Activated CD4-positive, alpha-beta T cell treated with anti-CD3 and anti-CD28 coated beads for 1 hour (primary cell): ENCODE measurements around the gene CIT.
"Not testable (repeated sequence)": the region's sequence is repeated elsewhere in the genome, so short reads cannot be mapped to it uniquely, and the experiment has no call there.

Source experiments
- DNase-seq: peaks from one replicate; pipeline ENCODE4 v3.0.0-alpha.2; 2020

Gene CIT

GRCh38 chr12:119673634-119674033, 203.5 kb downstream of the CIT start:
- no peak for DNase-seq

DNA sequence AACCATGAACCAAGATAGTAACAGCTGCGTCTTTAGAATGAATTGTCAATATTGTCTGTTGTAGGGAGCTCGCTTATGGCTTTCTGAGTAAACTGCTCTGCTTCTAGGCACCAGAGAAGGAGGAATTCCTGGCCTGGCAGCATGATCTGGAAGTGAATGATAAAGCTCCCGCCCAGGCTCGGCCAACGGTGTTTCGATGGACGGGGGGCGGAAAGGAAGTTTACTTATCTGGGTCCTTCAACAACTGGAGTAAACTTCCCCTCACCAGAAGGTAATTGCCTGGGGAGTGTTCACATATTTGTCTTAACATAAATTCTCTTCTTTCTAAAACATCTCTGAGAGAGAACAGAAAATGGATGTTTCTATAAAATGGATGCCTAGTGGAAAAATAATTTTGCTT, 204.9 kb downstream of the CIT start:
- no peak for DNase-seq

DNA sequence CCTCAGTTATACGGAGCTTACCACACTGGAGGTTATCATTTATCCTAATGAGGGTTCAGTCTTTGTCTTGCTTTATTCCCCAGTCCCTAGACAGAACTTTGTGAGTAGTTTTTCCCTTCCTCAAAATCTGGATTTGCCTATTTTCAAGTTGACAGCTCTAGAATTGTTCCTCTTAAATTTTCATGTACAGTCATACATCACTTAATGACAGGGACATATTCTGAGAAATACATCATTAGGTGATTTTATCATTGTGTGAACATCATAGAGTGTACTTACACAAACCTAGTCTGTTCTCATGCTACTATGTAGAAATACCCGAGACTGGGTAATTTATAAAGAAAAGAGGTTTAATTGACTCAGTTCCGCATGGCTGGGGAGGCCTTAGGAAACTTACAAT, 206.1 kb downstream of the CIT start:
- DNase-seq, result no peak

DNA sequence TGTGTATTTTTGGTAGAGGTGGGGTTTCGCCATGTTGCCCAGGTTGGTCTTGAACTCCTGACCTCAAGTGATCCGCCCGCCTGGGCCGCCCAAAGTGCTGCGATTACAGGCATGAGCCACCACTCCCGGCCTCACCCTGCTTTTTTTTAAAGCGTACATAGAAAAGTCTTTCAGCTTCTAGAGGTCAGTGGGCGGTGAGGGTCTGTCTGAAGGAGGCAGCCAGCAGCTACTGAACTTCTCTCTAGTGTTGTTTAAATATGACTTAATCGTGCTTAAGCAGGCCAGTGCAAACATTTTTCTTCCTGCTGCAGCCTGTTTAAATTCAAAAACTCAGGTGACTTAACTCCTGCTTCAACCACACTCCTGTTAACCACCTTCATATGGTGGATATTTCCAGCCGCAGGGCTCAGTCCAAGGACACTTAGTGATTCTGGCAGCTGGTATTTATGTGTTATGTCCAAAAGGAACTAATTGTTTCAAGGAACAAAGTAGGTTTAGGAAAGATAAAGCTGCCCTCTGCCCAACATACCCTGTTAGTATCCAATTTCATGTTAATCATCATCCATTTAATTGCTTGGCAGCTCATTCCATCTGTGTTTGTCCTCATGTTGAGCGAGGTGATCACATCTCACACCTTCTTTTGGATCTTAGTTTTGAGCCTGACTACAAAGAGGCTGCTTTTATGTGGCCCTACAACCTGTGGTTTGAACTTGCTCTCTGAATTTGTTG, 207.2 kb downstream of the CIT start:
- DNase-seq, result no peak

DNA sequence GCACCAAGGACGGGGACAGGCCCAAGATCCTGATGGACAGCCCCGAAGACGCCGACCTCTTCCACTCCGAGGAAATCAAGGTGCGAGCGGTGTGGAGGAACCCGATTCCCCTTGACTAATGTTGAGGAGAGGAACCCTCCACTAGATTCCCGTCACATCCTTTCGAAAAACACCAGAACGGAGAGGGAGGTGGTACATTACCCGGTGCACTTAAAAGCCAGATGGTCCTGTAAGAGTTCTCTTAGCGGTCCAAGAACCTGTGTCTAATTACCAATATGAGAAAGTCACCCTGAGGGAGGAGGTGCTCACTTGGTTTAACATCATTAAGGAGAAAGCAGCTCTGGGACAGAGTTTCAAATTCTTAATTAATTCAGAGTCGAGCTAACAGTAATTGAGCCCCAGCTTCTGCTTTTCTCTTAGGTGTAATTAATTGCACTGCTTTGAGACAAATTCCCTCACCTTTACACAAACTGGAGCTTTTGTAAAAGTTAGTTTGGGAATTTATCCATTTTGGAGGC, 208.7 kb downstream of the CIT start:
- no peak for DNase-seq

- DNase-seq, result peak; percentile 92
Measured at GRCh38 chr12:119667577-119668323, 209.4 kb downstream of the CIT start, which contains the start of gene PRKAB1. PRKAB1 (plus strand) TSS chr12:119668133; CDS start chr12:119668245, 112 bp downstream.

GRCh38 chr12:119666900-119667576, 210.1 kb downstream of the CIT start:
- DNase-seq, result no peak

GRCh38 chr12:119666226-119666795, 210.8 kb downstream of the CIT start:
- no peak for DNase-seq

DNA sequence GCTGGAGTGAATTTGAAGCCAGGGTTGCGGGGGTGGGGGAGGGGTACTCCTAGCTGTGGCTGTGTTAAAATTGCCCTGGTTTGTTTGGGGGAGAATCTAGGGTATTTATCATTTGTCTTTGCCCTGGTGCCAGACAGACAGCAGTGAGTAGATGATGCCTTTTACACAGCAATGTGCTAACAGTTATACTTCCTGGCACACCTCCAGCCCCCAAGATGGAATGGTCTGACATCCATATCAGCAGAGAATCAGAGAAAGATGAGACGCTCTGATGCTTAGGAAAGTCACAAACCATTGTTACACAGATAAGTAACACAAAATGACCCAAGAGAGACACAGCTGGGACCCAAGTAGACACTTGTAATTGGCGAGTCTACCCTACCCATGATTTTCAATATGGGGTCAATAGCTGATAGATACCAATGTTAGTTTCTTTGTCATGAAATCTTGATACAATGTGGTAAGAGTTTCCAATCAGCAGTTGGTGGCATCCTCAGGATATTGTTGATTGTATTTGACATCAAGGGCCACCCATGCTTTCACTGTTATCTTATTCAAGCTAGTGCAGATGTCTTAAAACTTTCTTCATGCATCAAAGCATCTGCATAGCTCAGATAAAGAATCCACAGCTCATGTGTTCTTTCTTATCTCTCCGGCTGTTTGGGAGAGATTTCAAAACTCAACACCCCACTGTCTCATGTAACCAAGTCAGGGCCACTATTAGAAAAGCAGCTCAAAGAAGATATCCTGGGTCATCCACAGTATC, 211.8 kb downstream of the CIT start:
- no peak for DNase-seq

- DNase-seq, result no peak
Measured at GRCh38 chr12:119664642-119665041, 212.5 kb downstream of the CIT start.

GRCh38 chr12:119661882-119662281, 215.2 kb downstream of the CIT start:
- no peak for DNase-seq

DNA sequence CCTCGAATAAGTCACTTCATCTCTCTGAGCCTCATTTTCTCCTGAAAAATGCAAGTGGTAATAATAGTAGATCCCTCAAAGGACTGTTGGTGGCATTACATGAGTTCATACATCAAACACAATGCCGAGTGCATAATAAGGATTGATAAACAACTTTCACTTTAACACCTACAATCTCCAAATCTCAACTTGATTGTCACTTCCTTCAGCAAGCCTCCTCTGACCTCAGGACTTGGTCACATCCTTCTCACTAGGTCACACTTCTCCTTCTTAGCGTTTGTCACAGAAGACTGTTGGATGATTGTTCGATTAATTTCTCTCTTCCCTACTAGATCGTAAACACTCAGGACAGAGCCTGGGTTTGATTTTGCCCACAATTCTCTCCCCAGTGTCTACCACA, 217.0 kb downstream of the CIT start:
- DNase-seq, result no peak

DNA sequence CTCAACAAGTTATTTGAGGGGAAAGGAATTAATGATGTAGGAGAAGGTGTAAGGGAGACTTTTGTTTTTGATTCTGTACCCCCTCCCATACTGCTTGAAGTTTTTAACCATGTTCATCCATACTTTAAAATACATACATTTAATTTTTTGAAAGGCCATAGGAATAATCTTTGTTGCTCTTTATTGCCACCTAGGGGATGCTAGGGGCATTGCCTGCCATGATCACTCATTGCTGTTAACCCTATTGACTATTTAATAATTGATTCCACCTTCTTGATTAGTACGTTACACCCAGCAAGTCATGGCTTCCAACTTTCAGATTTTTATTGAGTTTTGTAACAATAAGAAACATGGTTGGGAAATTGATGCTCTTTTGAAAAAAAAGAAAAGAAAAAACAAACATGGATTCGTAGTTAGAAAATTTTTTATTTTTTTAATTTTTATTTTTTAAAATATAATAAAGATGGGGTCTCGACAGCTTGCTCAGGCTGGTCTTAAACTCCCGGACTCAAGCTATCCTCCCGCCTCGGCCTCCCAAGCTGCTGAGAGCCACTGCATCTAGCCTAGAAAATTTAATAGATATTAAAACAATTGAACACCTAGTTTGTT, 217.7 kb downstream of the CIT start:
- no peak for DNase-seq

DNA sequence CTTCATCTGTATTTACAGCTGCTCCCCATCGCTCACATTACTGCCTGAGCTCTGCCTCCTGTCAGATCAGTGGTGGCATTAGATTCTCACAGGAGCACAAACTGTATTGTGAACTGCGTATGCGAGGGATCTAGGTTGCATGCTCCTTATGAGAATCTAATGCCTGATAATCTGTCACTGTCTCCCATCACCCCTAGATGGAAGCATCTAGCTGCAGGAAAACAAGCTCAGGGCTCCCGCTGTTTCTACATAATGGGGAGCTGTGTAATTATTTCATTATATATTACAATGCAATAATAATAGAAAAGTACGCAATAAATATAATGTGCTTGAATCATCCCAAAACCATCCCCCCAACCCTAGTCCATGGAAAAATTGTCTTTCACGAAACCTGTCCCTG, 219.0 kb downstream of the CIT start:
- not testable (repeated sequence) for DNase-seq

GRCh38 chr12:119657001-119657400, 220.1 kb downstream of the CIT start:
- not testable (repeated sequence) for DNase-seq

DNA sequence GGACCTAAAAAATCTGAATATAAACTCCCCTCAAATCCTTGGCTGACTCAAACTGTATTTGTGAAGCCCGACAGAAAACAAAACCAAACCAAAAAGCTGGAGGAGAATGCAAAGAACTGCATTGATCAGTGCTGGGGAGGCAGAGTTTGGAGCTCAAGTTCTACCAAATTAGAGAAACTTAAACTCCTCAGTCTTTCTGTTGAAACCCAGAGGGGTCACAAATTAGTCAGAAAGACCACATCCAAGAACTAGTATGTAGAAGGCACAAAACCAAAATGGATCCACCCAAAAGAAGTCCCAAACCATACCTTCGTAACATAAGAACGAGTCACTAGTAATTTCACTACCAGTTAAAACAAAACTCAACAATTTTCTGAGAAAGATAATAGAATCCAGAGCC, 224.5 kb downstream of the CIT start:
- no peak for DNase-seq

GRCh38 chr12:119649202-119649808, 227.8 kb downstream of the CIT start:
- no peak for DNase-seq

- no peak for DNase-seq
Measured at GRCh38 chr12:119645535-119646059, 231.5 kb downstream of the CIT start.

DNA sequence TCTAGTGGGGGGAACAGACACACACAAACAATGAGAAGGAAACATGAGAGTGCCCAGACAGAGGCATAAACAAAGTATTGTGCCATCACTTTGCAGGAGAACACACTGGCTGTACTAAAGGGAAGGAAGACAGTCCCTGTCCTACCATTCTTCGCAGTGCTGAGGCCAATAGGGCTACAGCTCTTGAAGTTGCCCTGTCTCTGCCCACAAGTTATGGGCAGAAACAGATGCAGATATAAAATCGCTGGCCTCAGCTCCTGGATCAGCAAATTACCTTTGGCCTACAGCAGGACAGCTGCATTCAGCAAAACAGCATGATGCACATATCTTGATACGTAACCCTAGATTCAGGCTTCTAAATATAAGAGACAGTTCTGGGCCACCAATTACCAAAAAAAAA, 232.2 kb downstream of the CIT start:
- no peak for DNase-seq

DNA sequence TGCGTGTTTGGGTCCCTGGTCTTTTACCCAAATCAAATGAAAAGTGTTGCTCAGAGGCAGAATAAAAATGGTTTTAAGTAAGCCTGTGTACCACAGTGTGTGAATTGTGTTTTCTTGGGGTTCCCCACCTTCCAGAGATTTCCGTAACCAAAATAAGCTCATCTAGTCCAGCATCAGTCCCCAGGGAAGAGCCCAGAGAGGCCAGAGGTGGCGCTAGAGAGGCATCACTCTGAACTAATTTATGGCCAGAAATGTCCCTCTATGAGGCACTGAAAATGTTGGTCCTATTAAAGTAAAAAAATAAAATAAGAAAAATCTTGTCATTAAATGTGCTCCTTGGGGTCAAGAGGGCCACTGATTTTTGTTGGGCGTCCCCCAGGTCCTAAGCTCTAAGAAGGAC, 234.1 kb downstream of the CIT start:
- no peak for DNase-seq
